Osteoblast (primary cell): ENCODE measurements around the gene PTPRD. TPM values are rescaled to one million over a fixed set of nuclear protein-coding genes. Genes with fewer than 3 reads are reported as not detected.

ENCODE experiments used
- DNase-seq: peaks from one replicate; pipeline ENCODE4 v3.0.0; 2011; ENCODE audit warnings: low spot score, mixed read lengths; ENCODE audit not compliant: insufficient read length; ENCODE audit errors: missing footprints
- H2AFZ ChIP-seq: 2 replicates; pipeline ENCODE4 v1.6.0; 2011; ENCODE audit warnings: mild to moderate bottlenecking, low read length
- H3K27ac ChIP-seq: 2 replicates; pipeline ENCODE4 v1.5.1; 2011; ENCODE audit warnings: mild to moderate bottlenecking, low read depth, low read length, moderate library complexity
- H3K27me3 ChIP-seq: 2 replicates; pipeline ENCODE4 v1.6.0; 2012; ENCODE audit warnings: mild to moderate bottlenecking, control low read depth, inconsistent platforms, low read length, moderate library complexity; ENCODE audit not compliant: insufficient read depth
- H3K36me3 ChIP-seq: 2 replicates; pipeline ENCODE4 v1.5.1; 2011; ENCODE audit warnings: mild to moderate bottlenecking, low read length, control low read depth, moderate library complexity; ENCODE audit not compliant: insufficient read depth
- H3K4me1 ChIP-seq: 2 replicates; pipeline ENCODE4 v1.5.1; 2011; ENCODE audit warnings: mild to moderate bottlenecking, low read length, control low read depth, moderate library complexity; ENCODE audit not compliant: insufficient read depth
- H3K4me2 ChIP-seq: 2 replicates; pipeline ENCODE4 v1.6.0; 2011; ENCODE audit warnings: mild to moderate bottlenecking, low read length; ENCODE audit not compliant: insufficient read depth
- H3K4me3 ChIP-seq: fragments of 200-600 bp; sonication (generic); 3 replicates; pipeline ENCODE4 v1.5.1; 2012; ENCODE audit warnings: mild to moderate bottlenecking, low read length, inconsistent platforms; ENCODE audit not compliant: insufficient read depth
- H3K79me2 ChIP-seq: 2 replicates; pipeline ENCODE4 v1.6.0; 2012; ENCODE audit warnings: mild to moderate bottlenecking, low read length, control low read depth, inconsistent platforms; ENCODE audit not compliant: insufficient read depth
- H3K9me3 ChIP-seq: 2 replicates; pipeline ENCODE4 v1.5.1; 2011; ENCODE audit warnings: low read depth, low read length, control low read depth
- H4K20me1 ChIP-seq: 2 replicates; pipeline ENCODE4 v1.6.0; 2012; ENCODE audit warnings: mild to moderate bottlenecking, low read length, control low read depth; ENCODE audit not compliant: insufficient read depth
- CTCF ChIP-seq: IDR thresholded peaks from 2 replicates; pipeline ENCODE4 v1.5.1; 2011; ENCODE audit warnings: mild to moderate bottlenecking, low read depth, low read length, moderate library complexity; ENCODE audit errors: extremely low read depth
- total RNA-seq: library from RNA; depleted of rRNA; stranded (reverse); fragments of >200 nt; gene quantifications from 2 replicates; pipeline ENCODE4 v1.2.3, GENCODE V29; 2012

PTPRD gene
- total RNA-seq, 1 donor: 23.9 TPM

GRCh38 chr9:10268531-10269485 is 344.0 kb downstream of the PTPRD start:
- no peaks in the 10 kb centered on the region for H3K36me3 ChIP-seq
- H3K27ac ChIP-seq: no peak overlapping the region
- H2AFZ ChIP-seq: no peak overlapping the region
- H3K9me3 ChIP-seq: no peaks in the 10 kb centered on the region
- H3K27me3 ChIP-seq: no peaks in the 10 kb centered on the region
- no peaks in the 10 kb centered on the region for H3K4me1 ChIP-seq
- H3K4me2 ChIP-seq: no peak overlapping the region
- no peak overlapping the region for H3K4me3 ChIP-seq
- H3K79me2 ChIP-seq: no peaks in the 10 kb centered on the region
- no peaks in the 10 kb centered on the region for H4K20me1 ChIP-seq
- no peak for TF ChIP-seq CTCF
- no peak for DNase-seq

GRCh38 chr9:10265153-10265631 is 347.6 kb downstream of the PTPRD start:
- Histone ChIP-seq H3K79me2 (no peaks in the 10 kb centered on the region), H3K27me3 (no peaks in the 10 kb centered on the region), H3K9me3 (no peaks in the 10 kb centered on the region), H3K4me2 (no peak overlapping the region), H3K27ac (no peak overlapping the region), H3K4me3 (no peak overlapping the region), H4K20me1 (no peaks in the 10 kb centered on the region), H2AFZ (no peak overlapping the region), H3K4me1 (no peaks in the 10 kb centered on the region), H3K36me3 (no peaks in the 10 kb centered on the region)
- no peak for DNase-seq
- no peak for TF ChIP-seq CTCF

GRCh38 chr9:10260501-10260900 is 352.3 kb downstream of the PTPRD start:
- no peaks in the 10 kb centered on the region for H3K36me3 ChIP-seq
- no peaks in the 10 kb centered on the region for H3K27me3 ChIP-seq
- H3K79me2 ChIP-seq: no peaks in the 10 kb centered on the region
- H3K4me2 ChIP-seq: no peak overlapping the region
- no peak overlapping the region for H2AFZ ChIP-seq
- H3K4me1 ChIP-seq: no peaks in the 10 kb centered on the region
- H3K27ac ChIP-seq: no peak overlapping the region
- no peaks in the 10 kb centered on the region for H4K20me1 ChIP-seq
- H3K4me3 ChIP-seq: no peak overlapping the region
- no peak for DNase-seq
- no peaks in the 10 kb centered on the region for H3K9me3 ChIP-seq
- no peak for TF ChIP-seq CTCF

GRCh38 chr9:10259668-10260067 is 353.1 kb downstream of the PTPRD start:
- Histone ChIP-seq H3K4me2 (no peak overlapping the region), H3K4me3 (no peak overlapping the region), H3K4me1 (no peaks in the 10 kb centered on the region), H4K20me1 (no peaks in the 10 kb centered on the region), H3K27ac (no peak overlapping the region), H3K27me3 (no peaks in the 10 kb centered on the region), H3K9me3 (no peaks in the 10 kb centered on the region), H2AFZ (no peak overlapping the region), H3K79me2 (no peaks in the 10 kb centered on the region), H3K36me3 (no peaks in the 10 kb centered on the region)
- DNase-seq: no peak
- TF ChIP-seq CTCF: no peak
